Heart right ventricle (tissue), 16 donors: ENCODE results near the gene KLHDC3. TPM values are rescaled to one million over a fixed set of nuclear protein-coding genes. Genes with fewer than 3 reads are reported as not detected.

Experiments used
- ATAC-seq, 8 donors: fragments of 200-7000 bp; cut with Tn5 transposase; one replicate each; pipeline ENCODE4 v1.9.1; 2020; ENCODE audit warnings: mild to moderate bottlenecking in 8 of 8, moderate library complexity in 8 of 8, moderate number of reproducible peaks in 1 of 8
- DNase-seq, 2 donors: peaks; one replicate each; pipeline ENCODE4 v3.0.0-alpha.2; 2020
- H3K27ac ChIP-seq, 10 donors: fragments of 200-600 bp; sonication (generic) in 2 of 10; one replicate each; pipeline versions ENCODE4 v1.5.0 to v1.8.0; 2020 to 2022; ENCODE audit warnings: mild to moderate bottlenecking in 3 of 10
- H3K27me3 ChIP-seq, 7 donors: fragments of 200-600 bp; one replicate each; pipeline ENCODE4 v1.8.0; 2021 to 2022; ENCODE audit warnings: mild to moderate bottlenecking in 2 of 7
- H3K36me3 ChIP-seq, 9 donors: fragments of 200-600 bp; sonication (generic) in 1 of 9; one replicate each; pipeline versions ENCODE4 v1.5.0 to v1.8.0; 2020 to 2022; ENCODE audit warnings: mild to moderate bottlenecking in 2 of 9
- H3K4me1 ChIP-seq, 9 donors: fragments of 200-600 bp; sonication (generic) in 1 of 9; one replicate each; pipeline versions ENCODE4 v1.5.0 to v1.8.0; 2020 to 2022; ENCODE audit warnings: mild to moderate bottlenecking in 4 of 9
- H3K4me3 ChIP-seq, 10 donors: fragments of 200-600 bp; sonication (generic) in 2 of 10; one replicate each; pipeline versions ENCODE4 v1.5.0 to v1.8.0; 2020 to 2022; ENCODE audit warnings: mild to moderate bottlenecking in 7 of 10, moderate library complexity in 2 of 10
- H3K9me3 ChIP-seq, 11 donors: fragments of 200-600 bp in 10 of 11; sonication (generic) in 2 of 11; one replicate each; pipeline versions ENCODE4 v1.5.0 to v1.8.0; 2013 to 2022; ENCODE audit warnings: mild to moderate bottlenecking in 2 of 11, control low read depth in 1 of 11, moderate library complexity in 1 of 11
- CTCF ChIP-seq, 9 donors: fragments of 200-600 bp; sonication (generic) in 2 of 9; IDR thresholded peaks; one replicate each; pipeline versions ENCODE4 v1.5.0 to v1.8.0; 2021 to 2022; ENCODE audit warnings: antibody characterized with exemption in 9 of 9, mild to moderate bottlenecking in 5 of 9, moderate library complexity in 1 of 9
- WGBS, 2 donors: extraction: QIAGEN DNeasy Blood & Tissue Kit; methylation state at CpG; one replicate each; pipeline ENCODE4 v1.1.7; 2013; ENCODE audit warnings: inconsistent platforms in 1 of 2; 5-methylcytosine and 5-hydroxymethylcytosine counted together
- intact Hi-C, 10 donors: fragments of 100-400 bp; cut with DNase I; formaldehyde crosslinking; loops; one replicate each; pipeline versions ENCODE4 v1.11.1 to v1.14.2; 2022
- polyA plus RNA-seq, 2 donors: library from polyadenylated mRNA; stranded (reverse); fragments of 200-250 nt; gene quantifications; one replicate each; pipeline ENCODE4 v1.2.3, GENCODE V29; 2013
- total RNA-seq, 10 donors: library from RNA; stranded (reverse); fragmentation: NEBNext Ultra II Directional in 3 of 10; extraction: Animal tissue kit (Norgen Biotek cat#: 25700) in 3 of 10; gene quantifications; one replicate each; pipeline versions ENCODE4 v1.2.1 to v1.2.4, GENCODE V29; 2021 to 2023
- donor health status: Arrhythmogenic right ventricular cardiomyopathy.
- donor health status: ischemic (EF 13 %, LVEDD 7.1; RV severe dilation, severe dysfunction).
- donor health status: healthy with polysubstance abuse.
- donor health status: DM: no; HTN: yes; CAD: no.
- donor health status: DM: no; HTN: no; CAD: no.
- donor health status: ischemic (EF 25% LVEDD 6.9; RV normal size, moderate dysfunction).
- donor health status: ischemic (EF 25% LVEDD 5.7; RV mildly dilated, moderate dysfunction).
- donor health status: healthy.
- donor health status: DM: yes; HTN: yes; CAD: no.
- donor health status: Ischemic cardiomyopathy.
- donor health status: ischemic (EF 35%, LVEDD 5.7; RV mildly dilated, moderate dysfunction).
- donor health status: nonischemic (EF 11% LVEDD 7.7; RV severe dilation, severe dysfunction).
- donor health status: DM: yes; HTN: yes; CAD: no.
- donor health status: PGD.
- donor health status: ischemic (EF 29% LVEDD 5.4; RV normal size, mild dysfunction).
- donor health status: nonischemic (EF 23%, LVEDD 6.1; RV moderate dilation, normal function).

KLHDC3 gene
- total and polyA plus RNA-seq, 12 donors = 78.2 to 165 (median 92.0) TPM

- intact Hi-C loops = no loop called here
- H3K27ac ChIP-seq = no peak overlapping the region
- H3K36me3 ChIP-seq = peaks cover 0 to 53% (median 12%) of the 10 kb centered on the region in 9 donors
- H3K4me1 ChIP-seq = peaks cover 11 to 50% (median 44%) of the 10 kb centered on the region in 9 donors
- no peak for TF ChIP-seq CTCF (IDR thresholded peaks at IDR 0.05)
- no peak overlapping the region for H3K4me3 ChIP-seq
- H3K9me3 ChIP-seq = no peaks in the 10 kb centered on the region
- 64 to 78% methylated on average over 5 of the region's 5 CpGs for WGBS, 2 donors
- ATAC-seq (no peak), DNase-seq (no peak)
- H3K27me3 ChIP-seq = no peaks in the 10 kb centered on the region
Measured at GRCh38 chr6:42987533-42988451, 26.3 kb upstream of the KLHDC3 start.

- no peak overlapping the region for H3K27ac ChIP-seq
- peaks cover 11 to 49% (median 42%) of the 10 kb centered on the region in 9 donors for H3K4me1 ChIP-seq
- 10 to 18% methylated on average over 1 of the region's 1 CpG for WGBS, 2 donors
Measured at GRCh38 chr6:42988486-42989020, 25.5 kb upstream of the KLHDC3 start.

GRCh38 chr6:42989923-42990322 lies 24.1 kb upstream of the KLHDC3 start:
- H3K36me3 ChIP-seq = peaks cover 0 to 68% (median 12%) of the 10 kb centered on the region in 9 donors
- H3K9me3 ChIP-seq = no peaks in the 10 kb centered on the region
- no peak for ATAC-seq
- intact Hi-C loops = no loop called here
- H3K27me3 ChIP-seq = no peaks in the 10 kb centered on the region
- WGBS, 2 donors = 91 to 94% methylated on average over 5 of the region's 5 CpGs
- H3K4me1 ChIP-seq = peaks cover 7 to 44% (median 39%) of the 10 kb centered on the region in 9 donors
- no peak overlapping the region for H3K4me3 ChIP-seq
- no peak for DNase-seq
- no peak for TF ChIP-seq CTCF (IDR thresholded peaks at IDR 0.05)
- no peak overlapping the region for H3K27ac ChIP-seq

More at GRCh38 chr6:42988486-42989020, 25.5 kb upstream of the KLHDC3 start:
- Histone ChIP-seq H3K9me3 (no peaks in the 10 kb centered on the region), H3K4me3 (no peak overlapping the region), H3K36me3 (peaks cover 0 to 58% (median 12%) of the 10 kb centered on the region in 9 donors), H3K27me3 (no peaks in the 10 kb centered on the region)
- DNase-seq = no peak
- TF ChIP-seq CTCF (IDR thresholded peaks at IDR 0.05) = no peak
- ATAC-seq = no peak
- intact Hi-C loops = no loop called here

GRCh38 chr6:42993445-42993844 lies 20.6 kb upstream of the KLHDC3 start:
- Histone ChIP-seq H3K9me3 (no peaks in the 10 kb centered on the region), H3K4me1 (peaks cover 0 to 9% (median 6%) of the 10 kb centered on the region in 9 donors), H3K27me3 (no peaks in the 10 kb centered on the region), H3K27ac (no peak overlapping the region), H3K36me3 (peaks cover 0 to 63% (median 12%) of the 10 kb centered on the region in 9 donors), H3K4me3 (no peak overlapping the region)
- DNase-seq = no peak
- no peak for TF ChIP-seq CTCF (IDR thresholded peaks at IDR 0.05)
- intact Hi-C loops = no loop called here
- WGBS, 2 donors = 89 to 92% methylated on average over 2 of the region's 2 CpGs
- no peak for ATAC-seq
